GM12878 (cell line): Measurements from ENCODE around the gene SORCS2. TPM values are rescaled to one million over a fixed set of nuclear protein-coding genes. Genes with fewer than 3 reads are reported as not detected.

ENCODE experiments used
- ATAC-seq: fragments of 200-7000 bp; cut with Tn5 transposase; 3 replicates; pipeline ENCODE4 v1.9.1; 2020; ENCODE audit warnings: mild to moderate bottlenecking, moderate library complexity
- BruUV-seq: library from RNA; stranded (reverse); fragments of 400-500 nt; replicated peaks from 2 replicates; lab custom pipeline; 2021; lab: Mats Ljungman, UMichigan
- CTCF ChIA-PET: fragments of 300-600 bp; sonication (Branson Sonifier 250); formaldehyde crosslinking; extraction: SDS; loops from one replicate; lab custom pipeline; 2021; ENCODE audit warnings: inconsistent platforms; lab: Yijun Ruan, JAX
- POLR2A ChIA-PET: fragments of 350-600 bp; formaldehyde crosslinking; extraction: SDS; loops from one replicate; lab custom pipeline; 2021; ENCODE audit warnings: inconsistent platforms; lab: Charles Lee
- RAD21 ChIA-PET: fragments of 300-600 bp; sonication (Branson Sonifier 250); formaldehyde crosslinking; loops from one replicate; lab custom pipeline; 2023; ENCODE audit warnings: antibody characterized with exemption; ENCODE audit not compliant: unreplicated experiment; lab: Charles Lee
- SMC1A ChIA-PET: fragments of 300-600 bp; sonication (Branson Sonifier 250); formaldehyde crosslinking; loops from one replicate; lab custom pipeline; 2023; ENCODE audit not compliant: unreplicated experiment, uncharacterized antibody; lab: Charles Lee
- DNase-seq: peaks from one replicate; pipeline ENCODE4 v3.0.0-alpha.2; 2011; ENCODE audit warnings: low read depth, low spot score
- FAIRE-seq: peaks from 3 replicates; lab custom pipeline; 2011; peaks lifted over from hg19 to GRCh38; lab: Jason Lieb, UNC
- H2AFZ ChIP-seq: 2 replicates; pipeline ENCODE4 v1.6.0; 2011; ENCODE audit warnings: low read depth, low read length, control low read depth; ENCODE audit not compliant: control insufficient read depth
- H3K27ac ChIP-seq: 2 replicates; pipeline ENCODE4 v1.5.1; 2011; ENCODE audit warnings: control low read depth; ENCODE audit not compliant: control insufficient read depth, insufficient read depth
- H3K27me3 ChIP-seq, 2 experiments: replicated peaks in 1 of 2; 2 replicates each; pipeline versions ENCODE4 v1.6.0 to v1.6.1; 2011; ENCODE audit warnings: low read length in 1 of 2; ENCODE audit not compliant: control insufficient read depth in 2 of 2, insufficient read depth in 2 of 2
- H3K36me3 ChIP-seq, 2 experiments: 2 replicates each; pipeline ENCODE4 v1.5.1; 2011; ENCODE audit warnings: low read length in 1 of 2; ENCODE audit not compliant: control insufficient read depth in 2 of 2, insufficient read depth in 2 of 2
- H3K4me1 ChIP-seq: 2 replicates; pipeline ENCODE4 v1.6.1; 2011; ENCODE audit warnings: mild to moderate bottlenecking, low read length, moderate library complexity, mixed read lengths; ENCODE audit not compliant: control insufficient read depth, insufficient read depth
- H3K4me2 ChIP-seq: 2 replicates; pipeline ENCODE4 v1.6.0; 2011; ENCODE audit warnings: control low read depth; ENCODE audit not compliant: control insufficient read depth, insufficient read depth
- H3K4me3 ChIP-seq: fragments of 200-600 bp; sonication (generic); 2 replicates; pipeline ENCODE4 v1.5.1; 2016
- H3K79me2 ChIP-seq: 2 replicates; pipeline ENCODE4 v1.6.0; 2011; ENCODE audit warnings: low read length; ENCODE audit not compliant: control insufficient read depth, insufficient read depth
- H3K9ac ChIP-seq: 2 replicates; pipeline ENCODE4 v1.8.0; 2011; ENCODE audit warnings: low read length, control low read depth, mixed read lengths; ENCODE audit not compliant: control insufficient read depth, insufficient read depth
- H3K9me3 ChIP-seq: replicated peaks from 3 replicates; pipeline ENCODE4 v1.5.1; 2011; ENCODE audit warnings: mild to moderate bottlenecking, low read length; ENCODE audit not compliant: control insufficient read depth, insufficient read depth
- H4K20me1 ChIP-seq: 2 replicates; pipeline ENCODE4 v1.6.0; 2011; ENCODE audit not compliant: control insufficient read depth, insufficient read depth
- CBFB ChIP-seq: IDR thresholded peaks from 2 replicates; pipeline ENCODE4 v1.6.1; 2016; ENCODE audit warnings: antibody characterized with exemption, low read depth
- CHD1 ChIP-seq: IDR thresholded peaks from 2 replicates; pipeline ENCODE4 v1.6.1; 2012; ENCODE audit warnings: low read depth, low read length, improper control_type of control experiment
- ETV6 ChIP-seq, 2 experiments: fragments of 450-650 bp in 1 of 2; IDR thresholded peaks in 1 of 2; conservative IDR thresholded peaks in 1 of 2; 2 replicates each; pipeline ENCODE4 v1.6.1; 2014; ENCODE audit warnings: antibody characterized with exemption in 1 of 2, borderline replicate concordance in 1 of 2, low read depth in 1 of 2, mild to moderate bottlenecking in 1 of 2, moderate library complexity in 1 of 2
- HDGF ChIP-seq: fragments of 450-650 bp; IDR thresholded peaks from 2 replicates; pipeline ENCODE4 v1.6.1; 2016; ENCODE audit warnings: antibody characterized with exemption
- MXI1 ChIP-seq: fragments of 150-350 bp; IDR thresholded peaks from 2 replicates; pipeline ENCODE4 v1.6.1; 2011; ENCODE audit warnings: low read depth, mild to moderate bottlenecking, inconsistent platforms, low read length, improper control_type of control experiment
- NBN ChIP-seq: fragments of 450-650 bp; IDR thresholded peaks from 2 replicates; pipeline ENCODE4 v1.6.1; 2016
- PAX5 ChIP-seq: IDR thresholded peaks from 2 replicates; pipeline ENCODE4 v1.6.1; 2011; ENCODE audit warnings: low read depth, low read length, borderline replicate concordance
- RAD51 ChIP-seq: fragments of 450-650 bp; IDR thresholded peaks from 2 replicates; pipeline ENCODE4 v1.6.1; 2016; ENCODE audit warnings: moderate library complexity, mild to moderate bottlenecking, inconsistent platforms
- RELA ChIP-seq: fragments of 450-650 bp; IDR thresholded peaks from 2 replicates; pipeline ENCODE4 v1.8.0; 2014; ENCODE audit warnings: borderline replicate concordance; ENCODE audit not compliant: partially characterized antibody
- SMAD1 ChIP-seq: fragments of 450-650 bp; IDR thresholded peaks from 2 replicates; pipeline ENCODE4 v1.6.1; 2018; ENCODE audit warnings: mild to moderate bottlenecking, low read depth; ENCODE audit not compliant: partially characterized antibody
- YY1 ChIP-seq: IDR thresholded peaks from 2 replicates; pipeline ENCODE4 v1.6.1; 2011; ENCODE audit warnings: low read depth, mild to moderate bottlenecking, low read length
- ZBED1 ChIP-seq: IDR thresholded peaks from 2 replicates; pipeline ENCODE4 v1.6.1; 2016; ENCODE audit warnings: borderline replicate concordance
- WGBS: methylation state at CpG from one replicate; pipeline ENCODE4 v1.1.6; 2016; ENCODE audit warnings: low lambda C conversion rate; ENCODE audit not compliant: insufficient replicate concordance, insufficient coverage; ENCODE audit errors: missing lambda C conversion rate; 5-methylcytosine and 5-hydroxymethylcytosine counted together
- in situ Hi-C: fragments of 300-500 bp; cut with MboI; formaldehyde crosslinking; loops from 9 replicates; pipeline ENCODE4 v1.14.3; 2018; ENCODE audit warnings: mixed read lengths
- intact Hi-C: fragments of 100-400 bp; cut with micrococcal nuclease; formaldehyde crosslinking; loops from one replicate; pipeline ENCODE4 v1.14.2; 2022; ENCODE audit not compliant: unreplicated experiment
- polyA plus RNA-seq, 11 experiments: library from polyadenylated mRNA; depleted of rRNA in 4 of 11; unstranded in 6 of 11; stranded (reverse) in 5 of 11; fragments of >200 nt; fragmentation: Nextera tagmentation in 4 of 11; fragmentation: Illumina TruSeq in 1 of 11; extraction: Ambion mirVana in 4 of 11; extraction: Trizol in 1 of 11; gene quantifications; 1 replicate in 1 of 11; 2 replicates in 10 of 11; pipeline versions ENCODE4 v1.2.1 to v1.2.3, GENCODE V29; 2011 to 2016; ENCODE audit warnings: inconsistent platforms in 2 of 11, missing spikeins in 2 of 11, low read depth in 1 of 11
- total RNA-seq, 4 experiments: library from RNA; depleted of rRNA in 3 of 4; stranded (reverse); fragments of >200 nt in 3 of 4; fragmentation: Illumina TruSeq in 1 of 4; extraction: Trizol in 1 of 4; gene quantifications; 2 replicates each; pipeline versions ENCODE4 v1.2.1 to v1.2.3, GENCODE V29; 2013 to 2021
- TF ChIP-seq, protein P1 (sequence below): fragments of 150-350 bp; IDR thresholded peaks from 2 replicates; pipeline ENCODE4 v1.6.1; 2014; ENCODE audit warnings: mild to moderate bottlenecking, low read depth, low read length

SORCS2 gene
- total and polyA plus RNA-seq, 10 of the 15 experiments (the other 5 are each of a cell fraction or from before 2014, with no cell fraction given), result 0.01 to 0.15 (median 0.05) TPM; not detected in 5

DNA sequence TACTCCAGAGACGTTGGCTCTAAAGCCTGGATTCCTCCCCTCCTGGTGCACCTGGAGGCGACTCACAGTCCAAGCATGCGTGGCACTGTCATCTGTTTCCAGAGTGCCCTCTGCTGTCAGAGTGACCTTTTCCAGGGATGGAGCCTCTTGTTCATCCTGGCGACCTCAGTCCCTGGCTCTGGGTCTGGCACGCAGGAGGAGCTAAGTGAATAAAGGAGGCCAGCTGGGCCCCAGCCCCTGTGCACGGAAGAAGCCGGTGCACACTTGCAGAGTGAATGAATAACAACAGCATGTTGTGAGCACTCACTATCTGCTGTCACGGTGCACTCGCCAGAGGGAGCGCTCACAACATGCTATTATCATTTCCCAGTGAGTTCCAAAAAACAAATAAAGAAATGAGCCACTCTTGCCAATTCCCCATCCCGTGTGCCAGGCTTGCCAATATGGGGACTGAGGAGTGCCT is 270.2 kb downstream of the SORCS2 start (continued):
- TF ChIP-seq CHD1 (no peak), NBN (no peak)

DNA sequence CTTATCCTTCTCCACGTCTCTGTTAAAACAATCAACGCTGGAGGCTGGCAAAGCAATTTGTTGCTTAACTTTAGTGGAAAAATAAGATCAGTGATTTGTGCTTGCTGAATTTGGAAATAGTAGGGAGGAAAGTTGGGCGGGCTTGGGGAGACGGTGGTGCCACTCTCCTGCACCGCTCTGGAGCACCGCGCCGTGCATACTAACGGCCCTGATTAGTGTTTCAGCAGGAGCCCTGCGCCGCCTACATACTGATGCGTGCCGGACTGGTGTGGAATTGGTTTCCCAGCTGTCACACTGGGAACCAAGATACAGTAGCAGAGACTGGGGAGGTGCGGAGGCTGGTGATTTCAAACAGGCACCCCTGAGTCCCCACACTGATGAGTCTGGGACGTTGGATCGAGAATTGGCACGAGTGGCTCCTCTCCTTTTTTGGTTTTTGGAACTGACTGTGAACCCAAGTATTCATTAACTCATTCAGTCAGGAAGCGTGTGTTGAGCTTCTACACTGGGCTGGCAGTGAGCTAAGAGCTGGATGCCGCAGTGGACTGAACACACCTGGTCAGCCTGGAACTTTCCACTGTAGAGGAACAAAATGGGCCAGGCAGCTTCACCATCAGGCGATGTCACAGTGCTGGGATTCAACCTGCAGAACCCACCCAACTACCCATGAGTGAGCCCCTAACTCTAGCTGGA is 271.4 kb downstream of the SORCS2 start:
- no peak for DNase-seq
- no peaks in the 10 kb centered on the region for H4K20me1 ChIP-seq
- no peak overlapping the region for H3K4me2 ChIP-seq
- in situ Hi-C loops, result no loop called here
- H3K4me3 ChIP-seq, result no peak overlapping the region
- ChIA-PET SMC1A (no interaction called here), POLR2A (no interaction called here), CTCF (no interaction called here), RAD21 (no interaction called here)
- no peak overlapping the region for H3K9ac ChIP-seq
- H2AFZ ChIP-seq, result no peak overlapping the region
- no peaks in the 10 kb centered on the region for H3K36me3 ChIP-seq
- no peak for FAIRE-seq
- H3K27ac ChIP-seq, result no peak overlapping the region
- 38% methylated on average over 20 of the region's 20 CpGs for WGBS
- BruUV-seq, result no TSS peak
- TF ChIP-seq YY1, result no peak
- no peaks in the 10 kb centered on the region for H3K9me3 ChIP-seq
- no peak for ATAC-seq
- no peaks in the 10 kb centered on the region for H3K79me2 ChIP-seq
- intact Hi-C loops, result no loop called here
- no peaks in the 10 kb centered on the region; a peak in 2 of 4 replicates for H3K27me3 ChIP-seq
- no peaks in the 10 kb centered on the region for H3K4me1 ChIP-seq

DNA sequence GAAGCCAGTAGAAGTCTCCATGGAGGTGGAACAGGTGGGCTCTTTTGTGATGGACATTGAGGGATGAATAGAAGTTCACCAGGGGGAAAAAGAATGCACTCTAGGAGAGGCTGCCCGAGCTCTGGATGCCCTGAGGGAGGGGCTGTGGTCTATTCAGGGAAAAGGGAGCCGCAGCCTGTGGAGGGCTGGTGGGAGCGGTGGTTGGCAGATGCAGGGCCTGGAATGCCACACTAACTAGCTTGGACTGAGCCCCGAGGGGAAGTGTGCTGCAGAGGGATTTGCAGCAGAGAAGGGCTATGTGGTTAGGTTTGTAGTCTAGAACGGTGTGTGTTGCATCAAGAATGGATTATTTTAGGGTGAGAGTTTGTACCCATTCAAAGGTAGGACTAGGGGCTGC is 271.9 kb downstream of the SORCS2 start:
- intact Hi-C loops (no loop called here), in situ Hi-C loops (no loop called here)
- CTCF ChIA-PET, result no interaction called here
- no peak overlapping the region for H2AFZ ChIP-seq
- RAD21 ChIA-PET, result no interaction called here
- H3K27me3 ChIP-seq, result no peaks in the 10 kb centered on the region; a peak in 2 of 4 replicates
- H3K9me3 ChIP-seq, result no peaks in the 10 kb centered on the region
- H4K20me1 ChIP-seq, result no peaks in the 10 kb centered on the region
- ATAC-seq, result no peak
- SMC1A ChIA-PET, result no interaction called here
- no peak overlapping the region for H3K9ac ChIP-seq
- no peak overlapping the region for H3K4me2 ChIP-seq
- H3K79me2 ChIP-seq, result no peaks in the 10 kb centered on the region
- no peak overlapping the region for H3K27ac ChIP-seq
- POLR2A ChIA-PET, result no interaction called here
- no peak for DNase-seq
- no TSS peak for BruUV-seq
- H3K4me1 ChIP-seq, result no peaks in the 10 kb centered on the region
- WGBS, result 19% methylated on average over 5 of the region's 5 CpGs
- no peak overlapping the region for H3K4me3 ChIP-seq
- H3K36me3 ChIP-seq, result no peaks in the 10 kb centered on the region
- FAIRE-seq, result no peak
- TF ChIP-seq ETV6 (conservative IDR thresholded peaks at IDR 0.05 in 1 of 2, IDR thresholded peaks at IDR 0.05 in 1 of 2; ENCODE audit: borderline replicate concordance in 1 of 2, low read depth in 1 of 2) (no peak), SMAD1 (no peak), MXI1 (no peak), RELA (no peak), HDGF (no peak), RAD51 (no peak), CBFB (no peak), PAX5 (no peak), ZBED1 (no peak)
- TF ChIP-seq, protein P1, sequence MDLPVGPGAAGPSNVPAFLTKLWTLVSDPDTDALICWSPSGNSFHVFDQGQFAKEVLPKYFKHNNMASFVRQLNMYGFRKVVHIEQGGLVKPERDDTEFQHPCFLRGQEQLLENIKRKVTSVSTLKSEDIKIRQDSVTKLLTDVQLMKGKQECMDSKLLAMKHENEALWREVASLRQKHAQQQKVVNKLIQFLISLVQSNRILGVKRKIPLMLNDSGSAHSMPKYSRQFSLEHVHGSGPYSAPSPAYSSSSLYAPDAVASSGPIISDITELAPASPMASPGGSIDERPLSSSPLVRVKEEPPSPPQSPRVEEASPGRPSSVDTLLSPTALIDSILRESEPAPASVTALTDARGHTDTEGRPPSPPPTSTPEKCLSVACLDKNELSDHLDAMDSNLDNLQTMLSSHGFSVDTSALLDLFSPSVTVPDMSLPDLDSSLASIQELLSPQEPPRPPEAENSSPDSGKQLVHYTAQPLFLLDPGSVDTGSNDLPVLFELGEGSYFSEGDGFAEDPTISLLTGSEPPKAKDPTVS, result no peak
